PC-9 (cell line): ENCODE results near the gene NF1.

Experiments
- CTCF ChIP-seq: fragments of 200-600 bp; sonication (generic); conservative IDR thresholded peaks from 2 replicates; pipeline ENCODE4 v1.6.1; 2017; ENCODE audit warnings: mixed run types, antibody characterized with exemption, mild to moderate bottlenecking, moderate library complexity
- EZH2 ChIP-seq: fragments of 200-600 bp; sonication (generic); IDR thresholded peaks from 2 replicates; pipeline ENCODE4 v1.8.0; 2017; ENCODE audit warnings: antibody characterized with exemption, low read depth

- TF ChIP-seq CTCF (no peak), EZH2 (no peak)
These were observed 311.2 kb downstream of the NF1 start for GRCh38 chr17:31405890-31406371.
